Gastrocnemius medialis (tissue), 4 donors: ENCODE data around the gene AMPH.
A peak's percentile ranks its signal among the peaks of the same experiment; 100 is the strongest.

Source experiments
- CTCF ChIP-seq, 5 experiments: fragments of 450-650 bp in 3 of 5; fragments of 200-600 bp in 2 of 5; sonication (generic) in 2 of 5; IDR thresholded peaks in 4 of 5; conservative IDR thresholded peaks in 1 of 5; 1 replicate in 4 of 5; 2 replicates in 1 of 5; pipeline ENCODE4 v1.5.1; 2016 to 2019; ENCODE audit warnings: antibody characterized with exemption in 5 of 5, mild to moderate bottlenecking in 3 of 5, moderate library complexity in 3 of 5
- POLR2A ChIP-seq, 2 donors: fragments of 450-650 bp; IDR thresholded peaks; one replicate each; pipeline ENCODE4 v1.6.1; 2017; ENCODE audit warnings: antibody characterized with exemption in 2 of 2, mild to moderate bottlenecking in 2 of 2, moderate library complexity in 2 of 2

- TF ChIP-seq CTCF (IDR thresholded peaks at IDR 0.05 in 4 of 5, conservative IDR thresholded peaks at IDR 0.05 in 1 of 5) (peak in 4 of 5 experiments; percentile 28 to 67 (median 58)), POLR2A (IDR thresholded peaks at IDR 0.05) (no peak)
Observed at GRCh38 chr7:38335492-38336147, 295.6 kb downstream of the AMPH start.
